GM13976 (cell line): Measurements from ENCODE around the gene TMEM100.

Experiments
- DNase-seq: peaks from one replicate; pipeline ENCODE4 v3.0.0; 2012; ENCODE audit warnings: low spot score
- in situ Hi-C: fragments of 300-500 bp; cut with MboI; formaldehyde crosslinking; loops from one replicate; pipeline ENCODE4 v1.12.0; 2022; ENCODE audit warnings: low sequenced_read_pairs, mixed read lengths, inconsistent platforms; ENCODE audit not compliant: unreplicated experiment
- TF ChIP-seq, protein P1 (sequence below): IDR thresholded peaks from 2 replicates; pipeline ENCODE4 v1.5.1; 2012; ENCODE audit warnings: borderline replicate concordance, mild to moderate bottlenecking; ENCODE audit not compliant: insufficient read depth; ENCODE audit errors: extremely low read depth, missing control alignments, control extremely low read depth

TMEM100 gene

GRCh38 chr17:55704401-55704800 is 18.3 kb downstream of the TMEM100 start:
- DNase-seq = no peak
- TF ChIP-seq, protein P1, sequence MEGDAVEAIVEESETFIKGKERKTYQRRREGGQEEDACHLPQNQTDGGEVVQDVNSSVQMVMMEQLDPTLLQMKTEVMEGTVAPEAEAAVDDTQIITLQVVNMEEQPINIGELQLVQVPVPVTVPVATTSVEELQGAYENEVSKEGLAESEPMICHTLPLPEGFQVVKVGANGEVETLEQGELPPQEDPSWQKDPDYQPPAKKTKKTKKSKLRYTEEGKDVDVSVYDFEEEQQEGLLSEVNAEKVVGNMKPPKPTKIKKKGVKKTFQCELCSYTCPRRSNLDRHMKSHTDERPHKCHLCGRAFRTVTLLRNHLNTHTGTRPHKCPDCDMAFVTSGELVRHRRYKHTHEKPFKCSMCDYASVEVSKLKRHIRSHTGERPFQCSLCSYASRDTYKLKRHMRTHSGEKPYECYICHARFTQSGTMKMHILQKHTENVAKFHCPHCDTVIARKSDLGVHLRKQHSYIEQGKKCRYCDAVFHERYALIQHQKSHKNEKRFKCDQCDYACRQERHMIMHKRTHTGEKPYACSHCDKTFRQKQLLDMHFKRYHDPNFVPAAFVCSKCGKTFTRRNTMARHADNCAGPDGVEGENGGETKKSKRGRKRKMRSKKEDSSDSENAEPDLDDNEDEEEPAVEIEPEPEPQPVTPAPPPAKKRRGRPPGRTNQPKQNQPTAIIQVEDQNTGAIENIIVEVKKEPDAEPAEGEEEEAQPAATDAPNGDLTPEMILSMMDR = no peak
- in situ Hi-C loops = no loop called here

DNA sequence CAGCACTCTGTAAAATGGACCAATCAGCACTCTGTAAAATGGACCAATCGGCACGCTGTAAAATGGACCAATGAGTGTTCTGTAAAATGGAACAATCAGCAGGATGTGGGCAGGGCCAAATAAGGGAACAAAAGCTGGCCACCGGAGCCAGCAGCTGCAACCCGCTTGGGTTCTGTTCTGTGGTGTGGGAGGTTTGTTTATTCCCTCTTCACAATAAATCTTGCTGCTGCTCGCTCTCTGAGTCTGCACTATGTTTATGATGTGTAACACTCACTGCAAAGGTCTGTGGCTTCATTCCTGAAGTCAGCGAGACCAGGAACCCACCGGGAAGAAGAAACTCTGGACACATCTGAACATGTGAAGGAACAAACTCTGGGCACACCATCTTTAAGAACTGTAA is 20.5 kb downstream of the TMEM100 start:
- in situ Hi-C loops = no loop called here
- TF ChIP-seq, protein P1 = no peak
- DNase-seq = no peak

DNA sequence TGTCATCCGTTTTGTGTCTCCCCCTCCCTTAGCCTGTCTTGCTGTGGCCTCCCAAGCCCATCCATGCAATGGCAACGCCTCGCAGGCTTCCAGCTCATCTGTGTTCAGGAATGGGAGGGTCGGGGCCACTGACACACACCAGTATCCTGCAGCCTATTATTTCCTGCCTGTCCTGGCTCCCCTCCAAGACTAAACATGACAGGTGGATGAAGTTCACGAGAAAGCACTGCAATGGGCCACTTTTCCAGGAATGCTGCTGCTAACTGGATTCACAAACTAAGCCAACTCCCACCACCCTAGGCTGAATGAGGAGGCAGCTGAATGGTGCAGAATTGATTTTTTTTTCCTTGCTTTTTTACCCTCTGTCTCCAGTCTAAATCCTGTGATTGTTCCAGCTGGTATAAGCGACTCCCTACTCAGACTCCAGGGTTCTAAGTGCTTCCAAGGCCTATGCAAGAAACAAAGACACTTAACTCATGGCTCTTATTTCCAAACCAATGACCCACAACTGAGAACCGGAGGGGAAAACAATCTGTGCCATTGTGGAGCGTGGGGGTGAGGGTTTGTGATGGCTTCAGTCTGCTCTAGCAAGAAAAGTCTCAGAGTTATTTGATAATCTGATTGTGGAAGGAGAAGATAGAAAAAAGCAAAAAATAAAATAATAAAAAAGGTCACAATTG is 23.3 kb downstream of the TMEM100 start:
- in situ Hi-C loops = no loop called here
- no peak for DNase-seq
- TF ChIP-seq, protein P1 = no peak

GRCh38 chr17:55694286-55694910 is 28.3 kb downstream of the TMEM100 start:
- TF ChIP-seq, protein P1 = no peak
- in situ Hi-C loops = no loop called here
- DNase-seq = no peak

- TF ChIP-seq, protein P1 = no peak
- DNase-seq = no peak
- in situ Hi-C loops = no loop called here
These were observed 29.1 kb downstream of the TMEM100 start for GRCh38 chr17:55693254-55694216.

DNA sequence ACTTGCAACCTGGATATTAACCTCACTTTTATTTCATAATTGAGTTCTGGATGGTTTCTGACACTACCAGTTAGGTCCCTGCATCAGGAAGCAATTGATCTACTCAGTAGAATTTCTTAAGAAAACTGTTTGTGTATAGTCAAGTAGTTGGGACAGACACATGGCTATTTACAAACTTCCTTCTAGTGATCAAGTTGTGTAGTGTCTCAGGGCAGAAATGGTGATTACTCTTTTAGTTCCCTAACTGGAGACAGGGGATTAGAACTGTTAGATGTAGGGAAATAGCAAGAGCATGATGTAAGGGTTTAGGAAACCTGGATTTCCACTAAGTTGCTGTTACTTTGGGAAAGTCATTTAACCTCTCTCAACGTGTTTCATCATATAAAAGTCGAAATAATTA is 30.4 kb downstream of the TMEM100 start:
- TF ChIP-seq, protein P1 = no peak
- in situ Hi-C loops = no loop called here
- DNase-seq = no peak
